Astrocyte (in vitro differentiated cells and primary cell): ENCODE results near the gene PSMB11.

Experiments
- CTCF ChIP-seq: IDR thresholded peaks from 2 replicates; pipeline ENCODE4 v1.5.1; 2011; ENCODE audit warnings: low read depth, mild to moderate bottlenecking, inconsistent platforms, low read length, moderate library complexity; ENCODE audit not compliant: insufficient read depth
- EZH2 ChIP-seq: IDR thresholded peaks from 2 replicates; pipeline ENCODE4 v1.6.1; 2012; ENCODE audit warnings: mild to moderate bottlenecking, low read length, inconsistent platforms; ENCODE audit not compliant: insufficient read depth

- TF ChIP-seq CTCF (no peak), EZH2 (no peak)
These were observed 18.8 kb upstream of the PSMB11 start for GRCh38 chr14:23023022-23023794.
